HG02885 (cell line): Measurements from ENCODE around the gene RSPH9.

Source experiments
- ATAC-seq: cut with Tn5 transposase; IDR thresholded peaks from one replicate; pipeline ENCODE4 v1.9.1; 2021; ENCODE audit warnings: mild to moderate bottlenecking; ENCODE audit not compliant: unreplicated experiment, poor library complexity

Gene RSPH9

DNA sequence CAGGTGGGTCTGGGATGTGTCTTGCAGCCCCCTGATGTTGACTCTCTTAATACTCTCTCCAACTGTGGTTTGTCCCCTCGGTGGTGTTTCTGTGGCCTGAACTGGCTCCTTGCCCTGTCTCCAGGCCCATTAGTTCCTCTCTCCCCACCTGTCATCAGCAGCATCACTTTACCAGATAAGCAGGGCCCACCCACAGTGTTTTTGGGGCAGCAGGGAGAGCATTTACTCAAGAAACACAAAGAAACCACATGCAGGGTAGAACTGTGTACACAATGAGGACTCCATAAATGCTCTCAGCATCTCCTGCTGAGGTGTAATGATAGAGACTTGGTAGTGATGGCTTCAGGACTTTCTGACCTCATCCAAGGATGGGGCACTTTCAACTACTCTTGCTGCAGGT lies 62.9 kb downstream of the RSPH9 start:
- ATAC-seq = no peak

- ATAC-seq = no peak
Measured at GRCh38 chr6:43708860-43709653, 64.2 kb downstream of the RSPH9 start.

GRCh38 chr6:43709654-43710303 lies 64.9 kb downstream of the RSPH9 start:
- ATAC-seq = no peak

DNA sequence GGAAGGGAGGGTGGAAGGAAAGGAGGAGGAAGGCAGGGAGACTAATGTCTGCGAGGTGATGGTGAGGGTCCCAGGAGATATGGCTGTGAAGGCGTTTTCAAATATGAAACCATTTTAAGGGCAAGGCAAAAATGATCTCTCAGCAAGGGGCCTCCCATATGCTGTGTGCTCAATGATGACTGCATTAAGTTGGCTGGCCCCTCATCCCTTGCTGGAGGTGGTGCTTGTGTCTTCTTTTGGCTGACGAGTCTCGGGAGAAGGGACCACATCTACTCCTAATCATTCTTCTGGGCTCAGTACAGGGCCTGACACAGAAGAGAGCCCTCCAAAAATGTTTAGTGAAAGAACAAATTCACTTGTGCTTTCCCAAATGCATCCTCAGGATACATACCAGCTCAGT lies 65.7 kb downstream of the RSPH9 start:
- no peak for ATAC-seq

DNA sequence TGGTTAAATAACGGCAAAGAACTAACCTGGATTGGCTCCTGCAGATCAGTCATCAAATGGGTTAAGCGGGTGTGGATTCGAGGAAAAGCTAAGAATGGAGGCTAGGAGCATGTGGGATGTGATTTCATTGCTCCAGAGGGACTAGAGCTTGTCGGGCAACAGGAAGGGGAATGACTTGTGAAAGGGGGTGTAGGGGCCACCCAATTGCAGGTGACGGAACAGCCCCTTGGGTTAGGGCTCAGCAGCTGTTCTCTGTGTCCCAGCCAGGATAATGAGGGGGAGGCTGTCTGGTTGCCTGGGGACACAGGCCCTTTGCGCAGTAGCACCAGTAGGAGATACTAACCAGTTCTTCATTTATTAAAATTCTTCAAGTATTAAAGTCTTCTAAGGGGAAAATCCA lies 67.7 kb downstream of the RSPH9 start:
- no peak for ATAC-seq

DNA sequence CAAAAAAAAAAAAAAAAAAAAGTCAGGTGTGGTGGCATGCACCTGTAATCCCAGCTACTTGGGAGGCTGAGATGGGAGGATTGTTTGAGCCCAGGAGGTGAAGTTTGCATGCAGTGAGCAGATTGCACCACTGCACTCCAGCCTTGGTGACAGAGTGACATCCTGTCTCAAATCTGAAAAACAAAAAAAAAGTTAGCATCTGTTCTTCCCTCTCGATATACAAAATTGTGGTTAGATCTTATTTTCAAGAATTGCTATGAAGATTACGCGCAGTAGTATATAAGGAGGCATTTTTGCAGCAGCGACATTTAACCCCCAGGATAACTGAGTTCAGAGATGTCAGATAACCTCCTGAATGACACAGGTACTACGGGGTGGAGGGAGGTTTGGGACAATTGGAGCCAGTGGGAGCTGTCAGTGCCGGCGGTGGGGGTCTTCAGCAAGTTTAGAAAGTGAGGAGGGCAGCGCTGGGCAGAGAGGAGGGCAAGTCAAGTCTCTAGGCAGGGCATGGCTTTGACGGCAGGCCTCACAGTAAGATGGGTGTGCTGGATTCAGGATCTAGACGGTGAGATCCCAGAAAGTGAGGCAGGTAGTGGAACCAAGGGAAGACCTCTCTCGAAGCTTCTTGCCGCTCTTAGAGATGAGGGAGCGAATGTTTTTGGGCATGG lies 68.9 kb downstream of the RSPH9 start:
- ATAC-seq = no peak

DNA sequence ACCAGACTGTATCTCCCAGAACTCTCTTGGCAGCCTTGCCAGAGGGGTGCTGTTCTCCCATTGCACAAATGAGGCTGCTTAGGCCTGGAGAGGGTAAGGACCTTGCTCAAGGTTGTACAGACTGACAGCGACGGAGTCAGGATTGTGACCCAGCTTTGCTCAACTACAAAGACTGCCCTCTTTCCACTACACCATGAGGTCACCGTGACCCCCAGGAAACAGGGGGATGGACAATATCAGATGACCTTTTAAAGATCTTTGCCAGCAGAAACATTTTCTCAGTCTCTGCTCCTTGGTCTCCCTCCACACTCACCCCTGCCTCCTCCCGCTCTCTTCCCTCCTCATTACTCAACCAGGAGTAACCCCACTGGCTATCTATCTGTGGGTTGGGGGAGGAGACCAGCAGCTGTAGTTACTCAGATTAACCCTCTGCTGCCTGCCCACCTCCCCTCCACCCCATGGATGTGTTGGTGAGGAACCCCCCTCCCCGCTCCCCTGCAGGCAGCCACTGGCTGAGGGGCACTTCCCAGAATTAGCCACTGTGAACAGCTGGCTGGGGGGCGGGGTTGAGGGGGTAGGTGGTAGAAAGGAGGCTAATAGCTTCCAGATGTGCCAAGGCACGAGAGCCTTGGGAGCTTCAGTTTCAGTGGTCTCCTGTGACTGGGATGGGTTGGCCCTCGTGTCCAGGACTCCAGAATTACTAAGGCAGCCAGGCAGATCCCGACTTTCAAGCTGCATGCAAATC lies 69.6 kb downstream of the RSPH9 start:
- peak; percentile 25 for ATAC-seq

- ATAC-seq = peak; percentile 93
Measured at GRCh38 chr6:43715056-43715788, 70.4 kb downstream of the RSPH9 start.

- no peak for ATAC-seq
Measured at GRCh38 chr6:43716099-43716498, 71.3 kb downstream of the RSPH9 start.

DNA sequence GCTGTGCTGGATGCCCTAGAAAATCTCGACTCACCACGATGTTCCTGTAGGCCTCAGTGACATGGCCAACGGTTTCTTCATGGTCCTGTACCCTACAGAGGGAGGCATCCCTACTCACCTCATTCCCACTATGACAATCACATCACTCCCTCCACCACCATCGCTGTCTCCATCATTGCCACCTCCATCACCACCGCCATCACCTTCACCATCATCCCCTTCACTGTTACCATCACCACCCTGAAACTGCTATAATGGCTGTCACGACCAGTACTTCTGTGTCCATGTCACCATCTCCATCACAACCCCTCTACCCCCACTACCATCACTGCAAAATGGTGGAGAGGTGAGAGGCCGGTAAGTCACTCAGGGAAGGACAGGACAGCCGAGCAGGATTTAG lies 72.6 kb downstream of the RSPH9 start:
- ATAC-seq = no peak

GRCh38 chr6:43717822-43718221 lies 73.0 kb downstream of the RSPH9 start:
- no peak for ATAC-seq

- no peak for ATAC-seq
Measured at GRCh38 chr6:43718387-43719105, 73.7 kb downstream of the RSPH9 start.

- no peak for ATAC-seq
Measured at GRCh38 chr6:43719511-43719910, 74.7 kb downstream of the RSPH9 start.

GRCh38 chr6:43720999-43721398 lies 76.2 kb downstream of the RSPH9 start:
- ATAC-seq = no peak
